ENCODE data around the gene B3GAT1. TPM values are rescaled to one million over a fixed set of nuclear protein-coding genes. Genes with fewer than 3 reads are reported as not detected.

B3GAT1 gene
- total RNA-seq, 1 donor from 2014 or later: 1.9 TPM

DNA sequence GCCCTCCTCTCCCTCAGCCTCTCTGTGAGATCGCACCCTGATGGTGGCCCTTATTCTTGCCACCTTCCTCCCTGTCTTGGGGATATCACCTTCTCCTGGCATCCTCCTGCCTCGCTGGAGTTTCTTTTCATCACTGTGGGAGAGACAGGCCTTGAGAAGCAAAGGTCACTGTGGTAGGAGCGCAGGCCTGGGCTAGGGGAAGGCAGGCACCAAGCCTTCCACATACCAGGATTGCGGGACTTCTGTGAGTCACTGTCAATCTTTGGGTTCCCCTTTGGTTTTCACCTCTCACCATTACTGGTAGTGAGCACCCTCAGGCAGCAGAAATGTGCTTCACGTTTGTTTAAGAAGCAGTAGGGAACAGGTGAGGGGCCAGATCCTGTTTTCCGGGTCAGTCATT, 31.2 kb upstream of the B3GAT1 start:
- Mint-ChIP-seq H3K9me3 (ENCODE audit: unreplicated experiment) (peaks cover 7% of the 10 kb centered on the region), H3K36me3 (ENCODE audit: low read depth, unreplicated experiment) (no peaks in the 10 kb centered on the region), H3K4me1 (ENCODE audit: low read depth, unreplicated experiment) (peaks cover 3% of the 10 kb centered on the region), H3K4me3 (ENCODE audit: unreplicated experiment) (no peak overlapping the region), H3K27me3 (ENCODE audit: low read depth, unreplicated experiment) (peaks cover 28% of the 10 kb centered on the region), H3K27ac (ENCODE audit: unreplicated experiment) (no peak overlapping the region)
- peaks cover 14% of the 10 kb centered on the region for H3K9me3 ChIP-seq (ENCODE audit: insufficient read depth, low read depth, low read length)
- DNase-seq (ENCODE audit: low read depth) (no peak), FAIRE-seq (no peak)
- no peaks in the 10 kb centered on the region for H3K27me3 ChIP-seq (ENCODE audit: insufficient read depth, low read length)
- TF ChIP-seq EZH2 (IDR thresholded peaks at IDR 0.05; ENCODE audit: insufficient read depth, low read length): no peak
- TF ChIP-seq, protein P1, sequence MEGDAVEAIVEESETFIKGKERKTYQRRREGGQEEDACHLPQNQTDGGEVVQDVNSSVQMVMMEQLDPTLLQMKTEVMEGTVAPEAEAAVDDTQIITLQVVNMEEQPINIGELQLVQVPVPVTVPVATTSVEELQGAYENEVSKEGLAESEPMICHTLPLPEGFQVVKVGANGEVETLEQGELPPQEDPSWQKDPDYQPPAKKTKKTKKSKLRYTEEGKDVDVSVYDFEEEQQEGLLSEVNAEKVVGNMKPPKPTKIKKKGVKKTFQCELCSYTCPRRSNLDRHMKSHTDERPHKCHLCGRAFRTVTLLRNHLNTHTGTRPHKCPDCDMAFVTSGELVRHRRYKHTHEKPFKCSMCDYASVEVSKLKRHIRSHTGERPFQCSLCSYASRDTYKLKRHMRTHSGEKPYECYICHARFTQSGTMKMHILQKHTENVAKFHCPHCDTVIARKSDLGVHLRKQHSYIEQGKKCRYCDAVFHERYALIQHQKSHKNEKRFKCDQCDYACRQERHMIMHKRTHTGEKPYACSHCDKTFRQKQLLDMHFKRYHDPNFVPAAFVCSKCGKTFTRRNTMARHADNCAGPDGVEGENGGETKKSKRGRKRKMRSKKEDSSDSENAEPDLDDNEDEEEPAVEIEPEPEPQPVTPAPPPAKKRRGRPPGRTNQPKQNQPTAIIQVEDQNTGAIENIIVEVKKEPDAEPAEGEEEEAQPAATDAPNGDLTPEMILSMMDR (IDR thresholded peaks at IDR 0.05; ENCODE audit: insufficient read depth, low read depth, low read length): no peak
- no peak overlapping the region for H2AFZ ChIP-seq (ENCODE audit: low read depth, low read length)
- H3K4me1 ChIP-seq (ENCODE audit: insufficient read depth, low read length): no peaks in the 10 kb centered on the region
- H3K36me3 ChIP-seq (ENCODE audit: insufficient read depth, low read length): no peaks in the 10 kb centered on the region
- no peak overlapping the region for H3K27ac ChIP-seq (ENCODE audit: low read depth, low read length)
- no peak overlapping the region for H3K4me2 ChIP-seq (ENCODE audit: low read length)
- no peaks in the 10 kb centered on the region for H4K20me1 ChIP-seq (ENCODE audit: insufficient read depth, low read length)
- H3K9ac ChIP-seq (ENCODE audit: low read length): no peak overlapping the region
- no peaks in the 10 kb centered on the region for H3K79me2 ChIP-seq (ENCODE audit: insufficient read depth, low read length)
- no peak overlapping the region for H3K4me3 ChIP-seq (ENCODE audit: insufficient read depth, low read depth, low read length)

DNA sequence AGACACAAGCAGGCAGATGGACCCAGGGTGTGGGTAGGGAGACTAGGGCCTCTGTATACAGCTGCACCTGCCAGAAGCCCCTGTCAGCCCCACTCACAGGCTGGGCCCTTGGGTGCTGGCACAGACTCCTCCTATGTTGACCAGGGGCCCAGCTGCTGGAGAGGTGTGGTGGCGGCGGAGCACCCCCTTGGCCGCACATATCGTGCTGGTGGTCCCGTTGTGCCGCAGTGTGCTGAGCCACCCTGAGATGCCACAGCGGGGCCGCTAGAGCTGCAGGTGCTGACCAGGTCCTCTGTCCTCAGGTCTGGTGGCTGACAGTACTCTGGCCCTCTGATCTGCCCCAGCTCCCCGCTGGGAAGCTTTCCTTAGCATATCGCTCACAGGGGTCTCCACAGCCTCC, 30.2 kb upstream of the B3GAT1 start:
- no peak for FAIRE-seq
- Histone ChIP-seq H3K36me3 (ENCODE audit: insufficient read depth, low read length) (no peaks in the 10 kb centered on the region), H3K9me3 (ENCODE audit: insufficient read depth, low read depth, low read length) (peaks cover 14% of the 10 kb centered on the region), H3K4me3 (ENCODE audit: insufficient read depth, low read depth, low read length) (no peak overlapping the region), H3K79me2 (ENCODE audit: insufficient read depth, low read length) (no peaks in the 10 kb centered on the region), H3K9ac (ENCODE audit: low read length) (no peak overlapping the region), H3K27me3 (ENCODE audit: insufficient read depth, low read length) (no peaks in the 10 kb centered on the region), H2AFZ (ENCODE audit: low read depth, low read length) (no peak overlapping the region), H3K4me1 (ENCODE audit: insufficient read depth, low read length) (no peaks in the 10 kb centered on the region), H4K20me1 (ENCODE audit: insufficient read depth, low read length) (no peaks in the 10 kb centered on the region), H3K4me2 (ENCODE audit: low read length) (no peak overlapping the region), H3K27ac (ENCODE audit: low read depth, low read length) (no peak overlapping the region)
- H3K36me3 Mint-ChIP-seq (ENCODE audit: low read depth, unreplicated experiment): no peaks in the 10 kb centered on the region
- H3K27me3 Mint-ChIP-seq (ENCODE audit: low read depth, unreplicated experiment): peaks cover 30% of the 10 kb centered on the region
- H3K4me3 Mint-ChIP-seq (ENCODE audit: unreplicated experiment): no peak overlapping the region
- no peak overlapping the region for H3K27ac Mint-ChIP-seq (ENCODE audit: unreplicated experiment)
- peaks cover 3% of the 10 kb centered on the region for H3K4me1 Mint-ChIP-seq (ENCODE audit: low read depth, unreplicated experiment)
- no peak for TF ChIP-seq EZH2 (IDR thresholded peaks at IDR 0.05; ENCODE audit: insufficient read depth, low read length)
- TF ChIP-seq, protein P1 (IDR thresholded peaks at IDR 0.05; ENCODE audit: insufficient read depth, low read depth, low read length): no peak
- H3K9me3 Mint-ChIP-seq (ENCODE audit: unreplicated experiment): peaks cover 7% of the 10 kb centered on the region
- no peak for DNase-seq (ENCODE audit: low read depth)

DNA sequence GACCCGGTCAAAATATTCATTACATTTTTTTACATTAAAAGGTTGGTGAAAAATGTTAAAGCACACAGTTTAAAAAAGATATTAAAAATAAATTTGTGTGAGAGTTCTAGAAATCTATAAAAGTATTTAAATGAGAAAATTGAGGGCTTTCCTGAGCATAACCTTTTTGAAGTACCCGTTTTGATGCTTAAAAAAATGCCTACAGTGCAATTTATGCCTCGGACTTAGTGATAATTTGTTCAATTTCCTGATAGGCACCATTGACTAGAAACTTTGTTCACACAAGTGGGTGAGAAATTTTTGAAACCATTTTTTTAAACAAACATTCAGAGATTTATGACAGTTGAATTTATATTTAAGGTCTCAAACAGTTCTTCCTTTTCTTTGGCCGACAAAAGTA, 29.7 kb upstream of the B3GAT1 start:
- TF ChIP-seq, protein P1 (IDR thresholded peaks at IDR 0.05; ENCODE audit: insufficient read depth, low read depth, low read length): no peak
- no peak for TF ChIP-seq EZH2 (IDR thresholded peaks at IDR 0.05; ENCODE audit: insufficient read depth, low read length)
- Histone ChIP-seq H3K9ac (ENCODE audit: low read length) (no peak overlapping the region), H3K79me2 (ENCODE audit: insufficient read depth, low read length) (no peaks in the 10 kb centered on the region), H3K4me3 (ENCODE audit: insufficient read depth, low read depth, low read length) (no peak overlapping the region), H3K36me3 (ENCODE audit: insufficient read depth, low read length) (no peaks in the 10 kb centered on the region), H3K27me3 (ENCODE audit: insufficient read depth, low read length) (no peaks in the 10 kb centered on the region), H3K4me1 (ENCODE audit: insufficient read depth, low read length) (no peaks in the 10 kb centered on the region), H4K20me1 (ENCODE audit: insufficient read depth, low read length) (no peaks in the 10 kb centered on the region), H3K9me3 (ENCODE audit: insufficient read depth, low read depth, low read length) (peaks cover 14% of the 10 kb centered on the region), H3K27ac (ENCODE audit: low read depth, low read length) (no peak overlapping the region), H3K4me2 (ENCODE audit: low read length) (no peak overlapping the region), H2AFZ (ENCODE audit: low read depth, low read length) (no peak overlapping the region)
- Mint-ChIP-seq H3K4me1 (ENCODE audit: low read depth, unreplicated experiment) (peaks cover 3% of the 10 kb centered on the region), H3K27ac (ENCODE audit: unreplicated experiment) (no peak overlapping the region), H3K4me3 (ENCODE audit: unreplicated experiment) (no peak overlapping the region), H3K27me3 (ENCODE audit: low read depth, unreplicated experiment) (peaks cover 30% of the 10 kb centered on the region), H3K36me3 (ENCODE audit: low read depth, unreplicated experiment) (no peaks in the 10 kb centered on the region), H3K9me3 (ENCODE audit: unreplicated experiment) (peaks cover 7% of the 10 kb centered on the region)
- DNase-seq (ENCODE audit: low read depth) (no peak), FAIRE-seq (no peak)
